ENCODE measurements around the gene NOC2L. TPM values are rescaled to one million over a fixed set of nuclear protein-coding genes. Genes with fewer than 3 reads are reported as not detected.
A peak's percentile ranks its signal among the peaks of the same experiment; 100 is the strongest.

NOC2L gene
- total and polyA plus RNA-seq, 8 donors: 44.9 to 76.8 (median 55.2) TPM

DNA sequence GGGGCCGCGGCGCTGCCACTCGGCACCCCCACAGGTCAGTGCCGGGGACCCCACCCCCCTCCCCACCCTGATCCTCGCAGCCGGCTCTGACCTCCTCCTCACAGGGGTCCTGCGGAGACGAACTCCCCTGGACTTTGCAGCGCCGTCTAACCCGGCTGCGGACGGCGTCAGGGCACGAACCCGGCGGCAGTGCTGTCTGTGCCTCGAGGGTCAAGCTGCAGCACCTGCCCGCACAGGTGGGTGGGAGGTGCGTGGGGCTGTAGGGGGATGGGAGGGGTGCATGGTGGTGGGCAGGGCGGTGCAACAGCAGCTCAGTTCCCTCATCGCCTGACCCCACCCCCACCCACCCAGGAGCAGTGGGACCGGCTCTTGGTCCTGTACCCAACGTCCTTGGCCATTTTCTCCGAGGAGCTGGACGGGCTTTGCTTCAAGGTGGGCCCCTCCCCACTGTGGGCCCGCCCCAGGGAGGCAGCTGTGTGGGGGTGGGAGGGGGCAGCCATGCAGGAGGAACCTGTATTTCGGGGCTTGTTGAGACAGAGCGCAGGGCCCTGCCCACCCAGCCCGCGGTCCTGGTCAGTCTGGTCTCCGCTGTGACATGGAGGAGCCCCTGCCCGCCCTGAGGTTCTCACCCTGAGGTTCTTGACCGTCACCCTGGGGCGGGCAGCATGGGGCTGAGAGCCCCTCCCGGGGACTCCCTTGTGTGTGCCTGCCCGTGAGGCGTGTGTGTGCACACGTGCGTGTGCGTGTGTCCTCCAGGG, 12.1 kb upstream of the NOC2L start:
- TF ChIP-seq, protein P1, sequence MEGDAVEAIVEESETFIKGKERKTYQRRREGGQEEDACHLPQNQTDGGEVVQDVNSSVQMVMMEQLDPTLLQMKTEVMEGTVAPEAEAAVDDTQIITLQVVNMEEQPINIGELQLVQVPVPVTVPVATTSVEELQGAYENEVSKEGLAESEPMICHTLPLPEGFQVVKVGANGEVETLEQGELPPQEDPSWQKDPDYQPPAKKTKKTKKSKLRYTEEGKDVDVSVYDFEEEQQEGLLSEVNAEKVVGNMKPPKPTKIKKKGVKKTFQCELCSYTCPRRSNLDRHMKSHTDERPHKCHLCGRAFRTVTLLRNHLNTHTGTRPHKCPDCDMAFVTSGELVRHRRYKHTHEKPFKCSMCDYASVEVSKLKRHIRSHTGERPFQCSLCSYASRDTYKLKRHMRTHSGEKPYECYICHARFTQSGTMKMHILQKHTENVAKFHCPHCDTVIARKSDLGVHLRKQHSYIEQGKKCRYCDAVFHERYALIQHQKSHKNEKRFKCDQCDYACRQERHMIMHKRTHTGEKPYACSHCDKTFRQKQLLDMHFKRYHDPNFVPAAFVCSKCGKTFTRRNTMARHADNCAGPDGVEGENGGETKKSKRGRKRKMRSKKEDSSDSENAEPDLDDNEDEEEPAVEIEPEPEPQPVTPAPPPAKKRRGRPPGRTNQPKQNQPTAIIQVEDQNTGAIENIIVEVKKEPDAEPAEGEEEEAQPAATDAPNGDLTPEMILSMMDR (IDR thresholded peaks at IDR 0.05): no peak
- Histone ChIP-seq H3K27ac (no peak overlapping the region), H3K4me3 (no peak overlapping the region), H3K27me3 (peaks cover 24 to 99% of the 10 kb centered on the region in 2 donors), H3K9me3 (no peaks in the 10 kb centered on the region), H3K36me3 (no peaks in the 10 kb centered on the region), H3K4me1 (peaks cover 7 to 19% of the 10 kb centered on the region in 2 donors)
- ATAC-seq (no peak), DNase-seq (no peak)
- intact Hi-C loops (cut with DNase I): no loop called here

- Histone ChIP-seq H3K9me3 (no peaks in the 10 kb centered on the region), H3K4me3 (no peak overlapping the region), H3K36me3 (no peaks in the 10 kb centered on the region), H3K27me3 (peaks cover 24 to 99% of the 10 kb centered on the region in 2 donors), H3K4me1 (peaks cover 6 to 19% of the 10 kb centered on the region in 2 donors), H3K27ac (no peak overlapping the region)
- DNase-seq: no peak
- TF ChIP-seq, protein P1 (IDR thresholded peaks at IDR 0.05): no peak
- no peak for ATAC-seq
- intact Hi-C loops (cut with DNase I): no loop called here
Observed at GRCh38 chr1:970242-970972, 11.4 kb upstream of the NOC2L start.

- Histone ChIP-seq H3K4me1 (peaks cover 6 to 19% of the 10 kb centered on the region in 2 donors), H3K36me3 (peaks cover 0 to 4% of the 10 kb centered on the region in 2 donors), H3K27ac (no peak overlapping the region), H3K27me3 (peaks cover 24 to 88% of the 10 kb centered on the region in 2 donors), H3K9me3 (no peaks in the 10 kb centered on the region), H3K4me3 (no peak overlapping the region)
- TF ChIP-seq, protein P1 (IDR thresholded peaks at IDR 0.05): no peak
- intact Hi-C loops (cut with DNase I): no loop called here
- no peak for ATAC-seq
- DNase-seq: no peak
Observed at GRCh38 chr1:969260-969855, 10.3 kb upstream of the NOC2L start.

DNA sequence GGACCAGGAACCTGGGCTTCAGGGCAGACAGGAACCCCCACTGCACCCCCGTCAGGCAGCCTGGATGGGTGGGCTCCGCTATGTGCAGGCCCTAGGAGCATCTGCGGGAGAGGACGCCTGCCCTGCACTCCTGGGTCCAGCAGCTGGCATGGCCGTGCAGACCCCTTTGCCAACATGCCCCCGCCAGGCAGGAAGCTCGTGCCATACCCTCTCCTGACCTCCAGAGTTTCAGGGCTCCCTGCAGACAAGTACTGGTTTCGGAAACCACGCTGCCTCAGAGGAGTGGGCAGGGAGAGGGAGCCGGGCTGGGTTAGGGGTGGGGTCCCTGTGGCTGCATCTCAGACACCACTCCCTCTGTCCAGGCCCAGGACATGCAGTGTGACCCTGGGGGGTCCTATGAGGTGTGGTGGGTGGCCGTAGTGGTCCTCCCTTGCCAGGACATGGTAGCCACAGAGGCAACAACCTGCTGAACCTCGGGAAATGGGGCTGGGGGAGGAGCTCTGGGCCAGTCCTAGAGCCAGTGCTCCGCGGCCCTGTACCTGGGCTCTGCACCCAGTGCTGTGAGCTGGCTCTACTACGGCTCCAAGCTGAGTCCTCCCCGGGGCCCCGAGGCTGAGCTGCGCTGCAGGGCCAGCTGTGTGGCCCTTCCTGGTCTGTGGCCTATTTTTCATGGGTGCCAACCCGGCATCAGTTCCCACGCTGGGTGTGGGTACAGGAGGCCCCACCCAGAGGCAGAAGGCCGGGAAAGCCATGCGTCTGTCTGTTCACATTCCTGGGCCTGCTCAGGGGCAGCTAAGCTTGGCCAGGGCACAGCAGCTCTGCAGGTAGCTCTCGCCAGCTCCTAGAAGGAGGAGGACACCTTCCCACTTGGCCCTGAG, 8.6 kb upstream of the NOC2L start:
- H3K36me3 ChIP-seq: peaks cover 0 to 20% of the 10 kb centered on the region in 2 donors
- no peak for ATAC-seq
- intact Hi-C loops (cut with DNase I): no loop called here
- DNase-seq: peak in 1 of 4 donors; percentile 63
- TF ChIP-seq, protein P1 (IDR thresholded peaks at IDR 0.05): no peak
- no peaks in the 10 kb centered on the region for H3K9me3 ChIP-seq
- H3K27ac ChIP-seq: no peak overlapping the region
- H3K27me3 ChIP-seq: peaks cover 24 to 72% of the 10 kb centered on the region in 2 donors
- H3K4me3 ChIP-seq: no peak overlapping the region
- H3K4me1 ChIP-seq: peaks cover 6 to 19% of the 10 kb centered on the region in 2 donors
